ENCODE results near the gene HAGH. TPM values are rescaled to one million over a fixed set of nuclear protein-coding genes. Genes with fewer than 3 reads are reported as not detected.

Gene HAGH
- polyA plus RNA-seq, 1 experiment, result 51.6 TPM

- POLR2A ChIA-PET, result no interaction called here
- CTCF ChIA-PET, result no interaction called here
Observed at GRCh38 chr16:1777375-1778199, 49.0 kb downstream of the HAGH start.

GRCh38 chr16:1776991-1777374, 49.6 kb downstream of the HAGH start:
- ChIA-PET CTCF (no interaction called here), POLR2A (no interaction called here)
- DNase-seq (ENCODE audit: low read depth), result no peak
- H3K36me3 ChIP-seq (ENCODE audit: control insufficient read depth, insufficient read depth, low read length), result peaks cover 30% of the 10 kb centered on the region
- H3K4me3 ChIP-seq (ENCODE audit: low read depth, low read length), result no peak overlapping the region
- no peak for TF ChIP-seq CTCF (IDR thresholded peaks at IDR 0.05; ENCODE audit: insufficient read depth, low read depth, low read length)
- no peaks in the 10 kb centered on the region for H3K27me3 ChIP-seq (ENCODE audit: control insufficient read depth, insufficient read depth, low read length)

More at GRCh38 chr16:1777375-1778199, 49.0 kb downstream of the HAGH start:
- Histone ChIP-seq H3K4me3 (ENCODE audit: low read depth, low read length) (no peak overlapping the region), H3K36me3 (ENCODE audit: control insufficient read depth, insufficient read depth, low read length) (peaks cover 30% of the 10 kb centered on the region), H3K27me3 (ENCODE audit: control insufficient read depth, insufficient read depth, low read length) (no peaks in the 10 kb centered on the region)
- no peak for TF ChIP-seq CTCF (IDR thresholded peaks at IDR 0.05; ENCODE audit: insufficient read depth, low read depth, low read length)
- no peak for DNase-seq (ENCODE audit: low read depth)

GRCh38 chr16:1776672-1776955, 50.0 kb downstream of the HAGH start:
- no peak overlapping the region for H3K4me3 ChIP-seq (ENCODE audit: low read depth, low read length)
- H3K36me3 ChIP-seq (ENCODE audit: control insufficient read depth, insufficient read depth, low read length), result peaks cover 30% of the 10 kb centered on the region
- ChIA-PET CTCF (no interaction called here), POLR2A (no interaction called here)
- TF ChIP-seq CTCF (IDR thresholded peaks at IDR 0.05; ENCODE audit: insufficient read depth, low read depth, low read length), result no peak
- DNase-seq (ENCODE audit: low read depth), result no peak
- no peaks in the 10 kb centered on the region for H3K27me3 ChIP-seq (ENCODE audit: control insufficient read depth, insufficient read depth, low read length)

- Histone ChIP-seq H3K4me3 (ENCODE audit: low read depth, low read length) (no peak overlapping the region), H3K36me3 (ENCODE audit: control insufficient read depth, insufficient read depth, low read length) (peaks cover 30% of the 10 kb centered on the region), H3K27me3 (ENCODE audit: control insufficient read depth, insufficient read depth, low read length) (no peaks in the 10 kb centered on the region)
- no peak for TF ChIP-seq CTCF (IDR thresholded peaks at IDR 0.05; ENCODE audit: insufficient read depth, low read depth, low read length)
- DNase-seq (ENCODE audit: low read depth), result no peak
- ChIA-PET CTCF (interaction anchor here (0.6 to 1.3 kb wide), 2 partner anchors 59 to 82 kb away, joined by 3 read pairs; no protein-coding TSS in a partner anchor), POLR2A (no interaction called here)
Observed at GRCh38 chr16:1775846-1776671, 50.6 kb downstream of the HAGH start.
